ENCODE data around the gene USP16.

GRCh38 chr21:29053656-29054055 lies 29.2 kb downstream of the USP16 start:
- TF ChIP-seq CTCF (IDR thresholded peaks at IDR 0.05) (no peak), POLR2A (IDR thresholded peaks at IDR 0.05) (no peak)

Measured in Peyer's patch (tissue), 4 donors.